Measurements from ENCODE around the gene TMEM132D.

Gene TMEM132D

DNA sequence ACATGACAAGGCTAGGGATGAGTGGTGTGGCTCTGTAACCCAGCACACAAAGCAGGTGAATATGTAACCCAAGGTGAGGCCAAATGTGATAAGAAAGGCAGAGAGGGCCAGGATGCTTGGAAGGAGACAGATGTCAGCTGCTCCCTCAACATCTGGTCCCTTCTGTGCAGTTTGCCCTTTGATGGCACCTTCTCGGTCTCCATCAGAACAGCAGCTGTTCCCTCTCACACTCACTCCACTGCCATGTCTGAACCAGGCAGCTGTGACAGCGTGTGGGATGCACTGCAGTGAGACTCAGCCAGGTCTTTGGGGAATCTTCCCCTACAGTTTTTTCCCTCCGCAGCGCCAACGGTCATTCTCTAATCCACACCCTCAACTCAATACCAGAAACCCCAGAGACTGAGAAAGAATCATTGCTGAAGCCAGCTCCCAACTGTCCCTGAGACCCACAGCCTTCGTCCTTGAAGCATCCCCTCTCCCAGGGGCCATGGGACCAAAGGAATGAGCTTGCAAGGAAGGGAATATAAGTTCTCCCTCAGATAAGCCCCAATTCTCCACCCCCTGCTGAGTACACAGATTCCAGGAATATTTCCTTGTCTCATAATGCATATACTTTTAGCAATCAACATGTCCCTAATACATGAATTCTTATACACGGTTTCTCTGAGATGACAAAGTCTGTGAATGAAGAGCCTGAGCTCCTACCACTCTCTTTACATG, 820.5 kb downstream of the TMEM132D start:
- H3K4me3 ChIP-seq (ENCODE audit: low read depth in 1 of 2, low read length in 2 of 2): no peak overlapping the region
- no peaks in the 10 kb centered on the region for H3K27me3 ChIP-seq (ENCODE audit: control insufficient read depth in 1 of 2, insufficient read depth in 2 of 2, low read length in 2 of 2)
- no peak overlapping the region for H3K27ac ChIP-seq (ENCODE audit: low read depth, low read length)
- no peak overlapping the region for H3K9ac ChIP-seq (ENCODE audit: low read depth in 1 of 2, low read length in 2 of 2)
- no peaks in the 10 kb centered on the region for H3K9me3 ChIP-seq (ENCODE audit: control insufficient read depth in 1 of 2, low read length in 2 of 2)
- no peaks in the 10 kb centered on the region for H3K36me3 ChIP-seq (ENCODE audit: control insufficient read depth in 1 of 2, insufficient read depth in 2 of 2, low read length in 2 of 2)
- H3K4me1 ChIP-seq (ENCODE audit: control insufficient read depth in 1 of 2, insufficient read depth in 2 of 2, low read length in 2 of 2): no peaks in the 10 kb centered on the region

- Histone ChIP-seq H3K4me1 (ENCODE audit: control insufficient read depth in 1 of 2, insufficient read depth in 2 of 2, low read length in 2 of 2) (no peaks in the 10 kb centered on the region), H3K27me3 (ENCODE audit: control insufficient read depth in 1 of 2, insufficient read depth in 2 of 2, low read length in 2 of 2) (no peaks in the 10 kb centered on the region), H3K9ac (ENCODE audit: low read depth in 1 of 2, low read length in 2 of 2) (no peak overlapping the region), H3K27ac (ENCODE audit: low read depth, low read length) (no peak overlapping the region), H3K36me3 (ENCODE audit: control insufficient read depth in 1 of 2, insufficient read depth in 2 of 2, low read length in 2 of 2) (no peaks in the 10 kb centered on the region), H3K9me3 (ENCODE audit: control insufficient read depth in 1 of 2, low read length in 2 of 2) (no peaks in the 10 kb centered on the region), H3K4me3 (ENCODE audit: low read depth in 1 of 2, low read length in 2 of 2) (no peak overlapping the region)
Measured at GRCh38 chr12:129082441-129082840, 821.4 kb downstream of the TMEM132D start.

GRCh38 chr12:129081755-129082250, 822.0 kb downstream of the TMEM132D start:
- H3K9me3 ChIP-seq (ENCODE audit: control insufficient read depth in 1 of 2, low read length in 2 of 2): no peaks in the 10 kb centered on the region
- H3K27ac ChIP-seq (ENCODE audit: low read depth, low read length): no peak overlapping the region
- no peaks in the 10 kb centered on the region for H3K36me3 ChIP-seq (ENCODE audit: control insufficient read depth in 1 of 2, insufficient read depth in 2 of 2, low read length in 2 of 2)
- H3K9ac ChIP-seq (ENCODE audit: low read depth in 1 of 2, low read length in 2 of 2): no peak overlapping the region
- no peak overlapping the region for H3K4me3 ChIP-seq (ENCODE audit: low read depth in 1 of 2, low read length in 2 of 2)
- no peaks in the 10 kb centered on the region for H3K4me1 ChIP-seq (ENCODE audit: control insufficient read depth in 1 of 2, insufficient read depth in 2 of 2, low read length in 2 of 2)
- H3K27me3 ChIP-seq (ENCODE audit: control insufficient read depth in 1 of 2, insufficient read depth in 2 of 2, low read length in 2 of 2): no peaks in the 10 kb centered on the region

- no peaks in the 10 kb centered on the region for H3K9me3 ChIP-seq (ENCODE audit: control insufficient read depth in 1 of 2, low read length in 2 of 2)
- no peak overlapping the region for H3K27ac ChIP-seq (ENCODE audit: low read depth, low read length)
- H3K4me1 ChIP-seq (ENCODE audit: control insufficient read depth in 1 of 2, insufficient read depth in 2 of 2, low read length in 2 of 2): no peaks in the 10 kb centered on the region
- no peaks in the 10 kb centered on the region for H3K36me3 ChIP-seq (ENCODE audit: control insufficient read depth in 1 of 2, insufficient read depth in 2 of 2, low read length in 2 of 2)
- no peak overlapping the region for H3K4me3 ChIP-seq (ENCODE audit: low read depth in 1 of 2, low read length in 2 of 2)
- no peak overlapping the region for H3K9ac ChIP-seq (ENCODE audit: low read depth in 1 of 2, low read length in 2 of 2)
- no peaks in the 10 kb centered on the region for H3K27me3 ChIP-seq (ENCODE audit: control insufficient read depth in 1 of 2, insufficient read depth in 2 of 2, low read length in 2 of 2)
Measured at GRCh38 chr12:129080821-129081220, 823.0 kb downstream of the TMEM132D start.

DNA sequence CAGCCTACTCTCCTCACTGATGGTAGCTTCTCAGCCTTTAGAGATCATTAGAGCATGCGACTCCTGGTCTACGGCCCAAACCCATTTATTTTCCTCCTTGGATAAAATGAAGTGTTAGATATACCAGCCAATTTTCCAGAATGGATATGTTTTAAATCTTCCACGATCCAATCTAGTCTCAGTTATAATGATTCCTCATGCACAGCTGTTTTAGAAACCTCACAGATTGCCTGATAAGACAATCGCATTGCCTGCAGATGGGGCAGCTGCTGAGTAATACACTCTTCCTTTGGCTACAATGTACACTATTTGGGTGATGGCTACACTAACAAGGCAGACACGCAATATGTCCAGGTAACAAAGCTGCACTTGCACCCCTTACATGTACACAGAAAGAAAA, 823.4 kb downstream of the TMEM132D start:
- Histone ChIP-seq H3K27me3 (ENCODE audit: control insufficient read depth in 1 of 2, insufficient read depth in 2 of 2, low read length in 2 of 2) (no peaks in the 10 kb centered on the region), H3K9ac (ENCODE audit: low read depth in 1 of 2, low read length in 2 of 2) (no peak overlapping the region), H3K27ac (ENCODE audit: low read depth, low read length) (no peak overlapping the region)

GRCh38 chr12:129079719-129080118, 824.1 kb downstream of the TMEM132D start:
- H3K36me3 ChIP-seq (ENCODE audit: control insufficient read depth in 1 of 2, insufficient read depth in 2 of 2, low read length in 2 of 2): no peaks in the 10 kb centered on the region
- no peak overlapping the region for H3K9ac ChIP-seq (ENCODE audit: low read depth in 1 of 2, low read length in 2 of 2)
- no peaks in the 10 kb centered on the region for H3K4me1 ChIP-seq (ENCODE audit: control insufficient read depth in 1 of 2, insufficient read depth in 2 of 2, low read length in 2 of 2)
- no peak overlapping the region for H3K27ac ChIP-seq (ENCODE audit: low read depth, low read length)
- H3K4me3 ChIP-seq (ENCODE audit: low read depth in 1 of 2, low read length in 2 of 2): no peak overlapping the region
- H3K9me3 ChIP-seq (ENCODE audit: control insufficient read depth in 1 of 2, low read length in 2 of 2): no peaks in the 10 kb centered on the region
- H3K27me3 ChIP-seq (ENCODE audit: control insufficient read depth in 1 of 2, insufficient read depth in 2 of 2, low read length in 2 of 2): no peaks in the 10 kb centered on the region

More for the DNA sequence above, 823.4 kb downstream of the TMEM132D start:
- Histone ChIP-seq H3K9me3 (ENCODE audit: control insufficient read depth in 1 of 2, low read length in 2 of 2) (no peaks in the 10 kb centered on the region), H3K36me3 (ENCODE audit: control insufficient read depth in 1 of 2, insufficient read depth in 2 of 2, low read length in 2 of 2) (no peaks in the 10 kb centered on the region), H3K4me1 (ENCODE audit: control insufficient read depth in 1 of 2, insufficient read depth in 2 of 2, low read length in 2 of 2) (no peaks in the 10 kb centered on the region), H3K4me3 (ENCODE audit: low read depth in 1 of 2, low read length in 2 of 2) (no peak overlapping the region)

GRCh38 chr12:129076441-129077320, 827.1 kb downstream of the TMEM132D start:
- H3K27me3 ChIP-seq (ENCODE audit: control insufficient read depth in 1 of 2, insufficient read depth in 2 of 2, low read length in 2 of 2): no peaks in the 10 kb centered on the region
- H3K27ac ChIP-seq (ENCODE audit: low read depth, low read length): no peak overlapping the region
- H3K9ac ChIP-seq (ENCODE audit: low read depth in 1 of 2, low read length in 2 of 2): no peak overlapping the region
- H3K36me3 ChIP-seq (ENCODE audit: control insufficient read depth in 1 of 2, insufficient read depth in 2 of 2, low read length in 2 of 2): no peaks in the 10 kb centered on the region
- no peak overlapping the region for H3K4me3 ChIP-seq (ENCODE audit: low read depth in 1 of 2, low read length in 2 of 2)
- no peaks in the 10 kb centered on the region for H3K4me1 ChIP-seq (ENCODE audit: control insufficient read depth in 1 of 2, insufficient read depth in 2 of 2, low read length in 2 of 2)
- no peaks in the 10 kb centered on the region for H3K9me3 ChIP-seq (ENCODE audit: control insufficient read depth in 1 of 2, low read length in 2 of 2)

DNA sequence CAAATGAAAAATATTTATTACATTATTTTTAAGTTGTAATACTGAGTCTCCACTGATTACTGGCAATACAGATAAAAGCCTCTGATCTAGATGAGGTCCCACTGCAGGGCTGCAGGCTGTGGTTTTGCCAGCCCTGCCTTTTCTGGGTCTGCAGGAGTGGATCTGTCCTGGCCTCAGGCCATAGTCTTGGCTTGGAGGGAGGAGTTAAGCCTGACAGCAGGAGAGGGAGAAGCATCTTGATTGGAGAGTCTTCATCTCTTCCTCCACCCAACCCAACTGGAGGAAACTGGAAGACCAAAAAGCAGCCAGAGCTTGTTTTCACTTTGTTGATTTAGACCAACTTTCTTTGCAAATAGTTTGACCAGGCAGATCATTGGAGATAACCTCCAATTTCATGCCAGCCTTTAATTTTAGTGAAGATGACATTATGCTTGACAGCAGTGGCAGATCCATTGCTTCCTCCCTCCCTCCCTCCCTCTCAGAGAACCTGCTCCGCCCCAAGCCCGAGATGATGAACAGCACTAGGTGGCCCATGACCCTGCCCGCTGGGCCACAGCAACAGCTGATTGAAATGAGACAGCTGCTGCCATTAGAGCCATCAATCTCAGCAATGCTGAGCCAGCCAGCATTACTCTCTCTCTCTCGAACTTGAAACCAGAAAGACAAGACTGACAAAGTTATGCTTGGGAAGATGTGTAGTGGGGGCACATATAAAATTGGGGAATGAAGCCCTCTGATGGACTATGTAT, 828.2 kb downstream of the TMEM132D start:
- H3K36me3 ChIP-seq (ENCODE audit: control insufficient read depth in 1 of 2, insufficient read depth in 2 of 2, low read length in 2 of 2): no peaks in the 10 kb centered on the region
- no peak overlapping the region for H3K9ac ChIP-seq (ENCODE audit: low read depth in 1 of 2, low read length in 2 of 2)
- H3K27ac ChIP-seq (ENCODE audit: low read depth, low read length): no peak overlapping the region
- no peak overlapping the region for H3K4me3 ChIP-seq (ENCODE audit: low read depth in 1 of 2, low read length in 2 of 2)
- no peaks in the 10 kb centered on the region for H3K27me3 ChIP-seq (ENCODE audit: control insufficient read depth in 1 of 2, insufficient read depth in 2 of 2, low read length in 2 of 2)
- no peaks in the 10 kb centered on the region for H3K9me3 ChIP-seq (ENCODE audit: control insufficient read depth in 1 of 2, low read length in 2 of 2)
- no peaks in the 10 kb centered on the region for H3K4me1 ChIP-seq (ENCODE audit: control insufficient read depth in 1 of 2, insufficient read depth in 2 of 2, low read length in 2 of 2)

DNA sequence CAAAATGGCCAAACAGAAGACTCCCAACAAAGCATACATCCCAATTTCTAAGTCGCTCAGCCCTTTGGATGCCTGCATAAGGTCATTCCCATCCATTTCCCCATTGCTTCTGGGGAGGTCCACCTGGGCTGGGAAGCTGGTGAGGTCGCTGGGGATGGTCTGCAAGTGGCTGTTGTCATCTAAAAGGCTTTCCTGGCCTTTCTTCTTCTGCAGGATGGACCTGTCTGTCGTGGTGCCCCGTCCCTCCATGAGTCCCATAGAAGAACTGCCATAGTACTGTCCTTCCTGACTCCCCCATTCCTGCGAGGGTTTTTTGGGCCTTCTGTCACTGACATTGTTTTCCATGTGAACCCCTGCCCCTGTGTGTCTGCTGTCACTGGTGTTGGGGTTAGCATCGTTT, 829.4 kb downstream of the TMEM132D start:
- no peak overlapping the region for H3K9ac ChIP-seq (ENCODE audit: low read depth in 1 of 2, low read length in 2 of 2)
- no peaks in the 10 kb centered on the region for H3K36me3 ChIP-seq (ENCODE audit: control insufficient read depth in 1 of 2, insufficient read depth in 2 of 2, low read length in 2 of 2)
- no peaks in the 10 kb centered on the region for H3K9me3 ChIP-seq (ENCODE audit: control insufficient read depth in 1 of 2, low read length in 2 of 2)
- H3K27me3 ChIP-seq (ENCODE audit: control insufficient read depth in 1 of 2, insufficient read depth in 2 of 2, low read length in 2 of 2): no peaks in the 10 kb centered on the region
- H3K4me3 ChIP-seq (ENCODE audit: low read depth in 1 of 2, low read length in 2 of 2): no peak overlapping the region
- no peaks in the 10 kb centered on the region for H3K4me1 ChIP-seq (ENCODE audit: control insufficient read depth in 1 of 2, insufficient read depth in 2 of 2, low read length in 2 of 2)
- no peak overlapping the region for H3K27ac ChIP-seq (ENCODE audit: low read depth, low read length)
